ENCODE results near the gene NDUFB8.

Gene NDUFB8

GRCh38 chr10:100537475-100537874 is 7.8 kb upstream of the NDUFB8 start:
- DNase-seq (ENCODE audit: low read depth in 2 of 2, low spot score in 1 of 2), result no peak

- DNase-seq (ENCODE audit: low read depth in 2 of 2, low spot score in 1 of 2), result peak; percentile 67 to 81
These were observed 6.2 kb upstream of the NDUFB8 start, which contains the start of gene HIF1AN for GRCh38 chr10:100535715-100536353. TSS of gene HIF1AN (plus strand) at chr10:100535943. CDS start at chr10:100535959, 16 bp downstream.

GRCh38 chr10:100535338-100535714 is 5.7 kb upstream of the NDUFB8 start:
- DNase-seq (ENCODE audit: low read depth in 2 of 2, low spot score in 1 of 2), result no peak

- DNase-seq (ENCODE audit: low read depth in 2 of 2, low spot score in 1 of 2), result no peak
These were observed 5.1 kb upstream of the NDUFB8 start for GRCh38 chr10:100534726-100535125.

- no peak for DNase-seq (ENCODE audit: low read depth in 2 of 2, low spot score in 1 of 2)
These were observed 2.1 kb upstream of the NDUFB8 start for GRCh38 chr10:100531761-100532160.

GRCh38 chr10:100528921-100529474 is 673 bp downstream of the NDUFB8 start:
- DNase-seq (ENCODE audit: low read depth in 2 of 2, low spot score in 1 of 2), result no peak

GRCh38 chr10:100528123-100528886 is 1.4 kb downstream of the NDUFB8 start:
- DNase-seq (ENCODE audit: low read depth in 2 of 2, low spot score in 1 of 2), result no peak

- no peak for DNase-seq (ENCODE audit: low read depth in 2 of 2, low spot score in 1 of 2)
These were observed 5.0 kb downstream of the NDUFB8 start for GRCh38 chr10:100524638-100525037.

- DNase-seq (ENCODE audit: low read depth in 2 of 2, low spot score in 1 of 2), result no peak
These were observed 5.5 kb downstream of the NDUFB8 start for GRCh38 chr10:100524206-100524605.

- no peak for DNase-seq (ENCODE audit: low read depth in 2 of 2, low spot score in 1 of 2)
These were observed 6.7 kb downstream of the NDUFB8 start for GRCh38 chr10:100522945-100523344.

- DNase-seq (ENCODE audit: low read depth in 2 of 2, low spot score in 1 of 2), result no peak
These were observed 7.4 kb downstream of the NDUFB8 start for GRCh38 chr10:100522107-100522801.

GRCh38 chr10:100520811-100521210 is 8.9 kb downstream of the NDUFB8 start:
- no peak for DNase-seq (ENCODE audit: low read depth in 2 of 2, low spot score in 1 of 2)

GRCh38 chr10:100519311-100520051 is 10.2 kb downstream of the NDUFB8 start, which contains the start of gene SEC31B:
TSS of gene SEC31B (minus strand) at chr10:100519861. CDS start at chr10:100516952, 2,909 bp downstream.
- DNase-seq (ENCODE audit: low read depth in 2 of 2, low spot score in 1 of 2), result no peak

GRCh38 chr10:100518761-100519241 is 10.9 kb downstream of the NDUFB8 start:
- DNase-seq (ENCODE audit: low read depth in 2 of 2, low spot score in 1 of 2), result peak in 1 of 2 donors; percentile 32

- no peak for DNase-seq (ENCODE audit: low read depth in 2 of 2, low spot score in 1 of 2)
These were observed 12.8 kb downstream of the NDUFB8 start for GRCh38 chr10:100516847-100517246.

- DNase-seq (ENCODE audit: low read depth in 2 of 2, low spot score in 1 of 2), result no peak
These were observed 14.1 kb downstream of the NDUFB8 start for GRCh38 chr10:100515612-100516011.

GRCh38 chr10:100510533-100511308 is 18.9 kb downstream of the NDUFB8 start:
- peak; percentile 19 to 39 for DNase-seq (ENCODE audit: low read depth in 2 of 2, low spot score in 1 of 2)

- no peak for DNase-seq (ENCODE audit: low read depth in 2 of 2, low spot score in 1 of 2)
These were observed 20.3 kb downstream of the NDUFB8 start for GRCh38 chr10:100509241-100509840.

GRCh38 chr10:100508691-100509150 is 20.9 kb downstream of the NDUFB8 start:
- DNase-seq (ENCODE audit: low read depth in 2 of 2, low spot score in 1 of 2), result no peak

All from stimulated activated CD8-positive, alpha-beta memory T cell treated with anti-CD3 and anti-CD28 coated beads, Interleukin-4, amount 100 ng/mL, for 1 hour (primary cell).